C1 segment of cervical spinal cord (tissue), 14 donors: ENCODE results near the gene ERV3-1.
"Not testable (repeated sequence)": the region's sequence is repeated elsewhere in the genome, so short reads cannot be mapped to it uniquely, and the experiment has no call there.

Experiments used
- DNase-seq, 14 donors: peaks; one replicate each; lab custom pipeline; 2025; lab: John Stamatoyannopoulos, UW

Gene ERV3-1

GRCh38 chr7:65006094-65006992 is at the start of gene ERV3-1:
Gene ERV3-1 (minus strand): TSS chr7:65006687. CDS start chr7:64993026, 13,661 bp downstream.
- DNase-seq, result peak; percentile 69 to 98 (median 92)

GRCh38 chr7:65055786-65056185 is 49.3 kb upstream of the ERV3-1 start:
- DNase-seq, result not testable (repeated sequence)

GRCh38 chr7:65054466-65054994 is 48.0 kb upstream of the ERV3-1 start:
- DNase-seq, result not testable (repeated sequence)

GRCh38 chr7:65051654-65052053 is 45.2 kb upstream of the ERV3-1 start:
- not testable (repeated sequence) for DNase-seq

GRCh38 chr7:65051139-65051538 is 44.7 kb upstream of the ERV3-1 start:
- not testable (repeated sequence) for DNase-seq

- DNase-seq, result not testable (repeated sequence)
Measured at GRCh38 chr7:65046329-65046728, 39.8 kb upstream of the ERV3-1 start.

- not testable (repeated sequence) for DNase-seq
Measured at GRCh38 chr7:65045589-65045988, 39.1 kb upstream of the ERV3-1 start.

- DNase-seq, result peak in 11 of 14 donors; percentile 8 to 53 (median 27)
Measured at GRCh38 chr7:65038767-65039166, 32.3 kb upstream of the ERV3-1 start.

GRCh38 chr7:65037740-65038688 is 31.5 kb upstream of the ERV3-1 start:
- DNase-seq, result peak; percentile 47 to 96 (median 88)

GRCh38 chr7:65036526-65036925 is 30.0 kb upstream of the ERV3-1 start:
- DNase-seq, result peak in 6 of 14 donors; percentile 1 to 22 (median 8)

GRCh38 chr7:65035469-65035868 is 29.0 kb upstream of the ERV3-1 start:
- DNase-seq, result not testable (repeated sequence)

- DNase-seq, result not testable (repeated sequence)
Measured at GRCh38 chr7:65034120-65034782, 27.8 kb upstream of the ERV3-1 start.

- not testable (repeated sequence) for DNase-seq
Measured at GRCh38 chr7:65033391-65033790, 26.9 kb upstream of the ERV3-1 start.

- DNase-seq, result not testable (repeated sequence)
Measured at GRCh38 chr7:65025023-65025422, 18.5 kb upstream of the ERV3-1 start.

- peak in 3 of 14 donors; percentile 0 to 9 (median 0) for DNase-seq
Measured at GRCh38 chr7:65020978-65021377, 14.5 kb upstream of the ERV3-1 start.

GRCh38 chr7:65009881-65010280 is 3.4 kb upstream of the ERV3-1 start:
- DNase-seq, result not testable (repeated sequence)

GRCh38 chr7:65009394-65009793 is 2.9 kb upstream of the ERV3-1 start:
- DNase-seq, result not testable (repeated sequence)

GRCh38 chr7:65007036-65007435 is 549 bp upstream of the ERV3-1 start:
- DNase-seq, result peak in 2 of 14 donors; percentile 18 to 19

GRCh38 chr7:65004575-65004974 is 1.9 kb downstream of the ERV3-1 start:
- DNase-seq, result no peak

GRCh38 chr7:65002972-65003585 is 3.4 kb downstream of the ERV3-1 start:
- no peak for DNase-seq
